Activated CD8-positive, alpha-beta memory T cell treated with anti-CD3 and anti-CD28 coated beads for 4 hours (primary cell): ENCODE data around the gene LDB1.

Experiments used
- DNase-seq, 2 donors: peaks; one replicate each; pipeline ENCODE4 v3.0.0-alpha.2; 2020; ENCODE audit warnings: low read depth in 2 of 2

Gene LDB1, protein sequence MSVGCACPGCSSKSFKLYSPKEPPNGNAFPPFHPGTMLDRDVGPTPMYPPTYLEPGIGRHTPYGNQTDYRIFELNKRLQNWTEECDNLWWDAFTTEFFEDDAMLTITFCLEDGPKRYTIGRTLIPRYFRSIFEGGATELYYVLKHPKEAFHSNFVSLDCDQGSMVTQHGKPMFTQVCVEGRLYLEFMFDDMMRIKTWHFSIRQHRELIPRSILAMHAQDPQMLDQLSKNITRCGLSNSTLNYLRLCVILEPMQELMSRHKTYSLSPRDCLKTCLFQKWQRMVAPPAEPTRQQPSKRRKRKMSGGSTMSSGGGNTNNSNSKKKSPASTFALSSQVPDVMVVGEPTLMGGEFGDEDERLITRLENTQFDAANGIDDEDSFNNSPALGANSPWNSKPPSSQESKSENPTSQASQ

DNA sequence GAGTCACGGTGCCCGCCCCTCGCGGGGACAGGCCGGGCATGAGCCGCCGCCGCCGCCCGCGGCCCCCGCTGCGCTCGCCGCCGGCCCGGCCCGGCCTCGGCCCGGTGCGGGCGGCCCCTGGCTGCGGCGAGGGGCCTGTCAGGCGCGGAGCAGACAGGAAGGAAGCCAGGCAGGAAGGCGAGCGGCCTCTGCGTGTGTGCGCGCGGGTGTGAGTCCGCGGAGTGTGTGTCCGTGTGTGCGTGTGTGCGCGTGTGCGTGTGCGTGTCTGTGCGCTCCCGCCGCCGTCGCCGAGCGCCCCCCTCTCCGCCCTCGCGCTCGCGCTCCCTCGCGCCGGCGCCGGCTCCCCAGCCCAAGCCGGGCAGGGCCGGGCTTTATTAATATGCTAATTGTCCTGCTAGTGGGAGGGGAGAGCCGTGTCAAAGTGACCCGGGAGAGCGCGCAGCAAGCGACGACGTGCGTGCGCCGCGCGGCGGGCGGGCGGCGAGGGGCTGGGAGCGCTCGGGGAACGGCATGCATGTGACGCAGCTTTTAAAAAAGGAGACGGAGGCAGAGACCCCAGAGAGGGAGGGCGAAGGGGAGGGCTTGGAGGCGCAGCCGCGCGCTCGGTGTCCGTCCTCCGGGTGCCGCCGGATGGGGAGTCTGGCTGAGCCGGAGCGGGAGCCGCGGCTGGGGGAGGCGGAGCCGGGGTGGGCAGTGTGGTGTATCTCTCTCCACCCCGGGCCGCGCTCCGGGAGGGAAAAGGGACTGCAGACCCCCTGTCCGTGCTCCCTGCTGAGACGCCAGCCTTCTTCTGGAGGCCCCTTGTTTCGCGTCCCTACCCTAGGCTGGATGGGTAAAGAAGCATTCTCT lies at the start of gene LDB1:
LDB1 (minus strand) TSS at position 227 of the 849 bp plus-strand sequence. CDS start 258 bp downstream, outside the sequence.
- peak in 1 of 2 donors; percentile 37 for DNase-seq

DNA sequence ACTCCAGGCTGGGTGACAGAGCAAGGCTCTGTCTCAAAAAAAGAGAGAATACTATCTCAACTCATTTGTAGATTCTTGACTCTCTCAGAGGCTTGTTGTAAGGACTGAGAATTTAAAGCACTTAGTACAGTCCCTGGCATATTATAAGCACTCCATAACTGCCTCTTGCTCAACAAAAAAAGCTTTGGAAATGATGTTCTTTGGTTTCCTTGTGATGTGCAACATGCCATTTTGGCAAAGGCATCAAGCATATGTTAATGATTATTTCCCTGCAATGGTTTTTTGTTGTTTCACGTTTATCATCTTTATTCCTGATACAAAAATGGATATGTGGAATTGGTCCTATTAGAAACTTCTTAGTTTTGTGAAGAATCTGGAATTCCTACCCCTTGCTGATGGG lies 47.7 kb upstream of the LDB1 start:
- DNase-seq = no peak

DNA sequence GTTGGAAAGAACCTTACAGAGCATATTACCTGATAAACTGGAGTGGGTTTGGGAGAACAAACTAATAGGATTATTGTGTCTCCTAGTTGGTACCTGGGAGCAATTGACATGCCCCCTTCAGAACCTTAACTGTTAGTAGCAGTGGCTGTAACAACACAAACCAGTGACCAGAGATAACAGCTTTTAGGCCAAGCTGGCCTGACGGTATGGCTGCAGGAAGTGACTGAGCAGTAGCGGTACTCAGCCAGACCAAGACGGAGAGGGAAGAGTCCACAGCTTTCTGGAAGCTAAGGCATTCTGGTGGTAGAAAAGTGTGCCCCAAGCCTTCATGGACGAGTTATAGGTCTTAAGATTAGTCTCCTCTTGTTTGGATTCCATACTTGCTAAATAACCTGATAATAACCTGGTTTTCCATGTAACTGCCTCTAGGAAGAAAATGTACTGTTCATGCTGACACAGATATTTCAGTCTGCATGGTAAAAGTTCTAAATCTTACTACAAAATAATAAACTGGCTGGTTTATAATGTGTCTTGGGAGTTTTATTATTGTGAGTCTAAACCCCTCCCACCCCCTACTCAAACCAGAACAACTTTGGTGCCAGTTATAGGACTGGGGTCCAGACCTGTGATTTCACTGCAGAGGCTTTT lies 43.3 kb upstream of the LDB1 start:
- no peak for DNase-seq

DNA sequence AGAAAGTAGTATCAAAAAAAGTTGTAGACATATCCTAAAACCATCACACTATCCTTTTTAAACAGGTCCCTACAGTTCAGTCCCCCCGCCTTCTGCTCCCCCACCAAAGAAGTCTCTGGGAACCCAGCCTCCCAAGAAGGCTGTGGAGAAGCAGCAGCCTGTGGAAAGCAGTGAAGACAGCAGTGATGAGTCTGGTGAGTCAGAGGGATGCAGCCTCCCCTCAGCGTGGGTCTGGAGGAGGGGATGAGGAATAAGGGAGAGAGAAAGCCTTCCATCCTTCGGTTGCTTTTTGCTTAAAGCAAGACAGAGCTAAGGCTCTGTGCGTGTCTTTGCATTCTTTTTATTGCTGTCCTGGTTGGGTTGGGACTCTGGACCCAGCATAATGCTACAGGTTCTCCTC lies 39.7 kb upstream of the LDB1 start:
- no peak for DNase-seq

DNA sequence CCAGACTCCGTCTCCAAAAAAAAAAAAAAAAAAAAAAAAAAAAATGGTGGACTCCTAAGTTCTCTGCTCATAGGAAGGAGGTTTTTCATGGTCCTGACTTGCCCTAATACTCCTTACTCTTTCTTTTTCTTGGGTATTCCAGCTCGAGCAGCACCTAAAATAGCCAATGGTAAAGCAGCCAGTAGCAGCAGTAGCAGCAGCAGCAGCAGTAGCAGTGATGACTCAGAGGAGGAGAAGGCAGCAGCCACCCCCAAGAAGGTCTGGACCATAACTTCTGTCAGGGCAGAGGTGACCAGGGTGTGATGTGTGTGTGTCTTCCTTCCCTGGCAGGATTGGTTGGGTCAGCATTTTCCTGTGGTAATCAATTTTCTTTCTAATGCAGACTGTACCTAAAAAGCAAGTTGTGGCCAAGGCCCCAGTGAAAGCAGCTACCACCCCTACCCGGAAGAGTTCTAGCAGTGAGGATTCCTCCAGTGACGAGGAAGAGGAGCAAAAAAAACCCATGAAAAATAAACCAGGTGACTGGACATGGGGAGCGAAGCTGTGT lies 39.0 kb upstream of the LDB1 start:
- DNase-seq = no peak

DNA sequence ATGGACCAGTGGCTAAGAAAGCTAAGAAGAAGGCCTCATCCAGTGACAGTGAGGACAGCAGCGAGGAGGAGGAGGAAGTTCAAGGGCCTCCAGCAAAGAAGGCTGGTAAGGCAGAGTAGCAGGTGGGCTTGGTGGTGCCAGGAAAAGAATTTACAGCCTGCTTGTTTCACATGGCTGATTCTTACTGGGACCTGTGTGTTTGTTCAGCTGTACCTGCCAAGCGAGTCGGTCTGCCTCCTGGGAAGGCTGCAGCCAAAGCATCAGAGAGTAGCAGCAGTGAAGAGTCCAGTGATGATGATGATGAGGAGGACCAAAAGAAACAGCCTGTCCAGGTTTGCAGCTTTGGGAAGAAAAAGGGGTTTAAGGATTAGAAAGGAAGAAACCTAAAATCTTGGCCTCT lies 37.1 kb upstream of the LDB1 start:
- DNase-seq = no peak

DNA sequence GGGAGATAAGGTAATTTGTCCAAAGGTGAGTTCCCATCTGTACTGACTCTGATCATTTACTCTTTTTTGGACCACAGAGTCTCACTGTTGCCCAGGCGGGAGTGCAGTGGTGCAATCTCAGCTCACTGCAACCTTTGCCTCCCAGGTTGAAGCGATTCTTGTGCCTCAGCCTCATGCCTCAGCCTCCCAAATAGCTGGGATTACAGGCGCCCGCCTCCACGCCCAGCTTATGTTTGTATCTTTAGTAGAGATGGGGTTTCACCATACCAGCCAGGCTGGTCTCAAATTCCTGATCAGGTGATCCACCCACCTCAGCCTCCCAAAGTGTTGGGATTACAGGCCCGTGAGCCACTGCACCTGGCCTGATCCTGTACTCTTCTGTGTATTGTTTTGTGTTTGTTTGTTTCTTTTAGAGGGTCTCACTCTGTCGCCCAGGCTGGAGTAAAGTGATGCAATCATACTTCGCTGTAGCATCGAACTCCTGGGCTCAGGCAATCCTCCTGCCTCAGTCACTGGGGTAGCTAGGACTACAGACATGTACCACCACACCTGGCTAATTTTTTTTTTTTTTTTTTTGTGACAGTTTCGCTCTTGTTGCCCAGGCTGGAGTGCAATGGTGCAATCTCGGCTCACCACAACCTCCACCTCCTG lies 34.4 kb upstream of the LDB1 start:
- DNase-seq = no peak

DNA sequence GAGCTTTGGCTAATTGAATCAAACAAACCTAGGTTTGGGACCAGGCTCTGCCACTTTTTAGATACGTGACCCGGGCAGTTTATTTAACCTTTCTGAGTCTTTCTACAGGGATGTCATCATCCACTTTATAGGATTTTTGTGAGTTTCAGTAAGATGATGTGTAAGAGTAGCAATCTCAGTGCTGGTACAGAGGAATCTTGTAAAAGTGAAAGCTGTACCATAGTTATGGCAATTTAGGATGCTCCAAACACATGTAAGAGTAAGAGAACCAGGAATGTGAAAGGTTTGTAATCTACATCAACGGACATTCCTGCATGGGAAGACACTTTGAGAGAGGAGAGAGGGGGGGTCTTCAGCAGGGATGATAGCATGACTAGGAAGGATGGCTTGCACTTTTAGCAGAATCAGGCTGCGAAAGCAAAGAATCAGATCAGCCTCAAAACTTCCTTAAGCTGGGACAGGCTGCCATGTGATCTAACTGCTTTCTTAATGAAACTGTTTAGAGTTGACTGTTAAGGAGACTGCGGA lies 33.0 kb upstream of the LDB1 start:
- no peak for DNase-seq

DNA sequence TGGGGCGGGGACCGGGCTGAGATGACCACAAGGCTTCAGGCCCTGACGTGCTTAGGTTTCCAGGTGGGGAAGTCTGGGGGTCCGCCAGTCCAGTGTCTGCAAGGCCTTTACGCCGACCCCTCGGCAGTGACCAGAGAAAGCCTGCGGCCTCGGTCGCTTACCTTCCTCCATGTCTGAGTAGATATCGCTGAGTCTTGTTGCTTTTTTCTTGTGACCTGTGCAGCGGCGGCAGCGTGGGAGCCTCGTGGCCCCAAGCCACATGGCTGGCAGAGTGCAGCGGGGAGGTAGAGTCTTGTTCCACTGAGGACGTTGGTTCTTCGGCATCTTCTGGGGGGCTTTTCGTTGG lies 32.4 kb upstream of the LDB1 start:
- peak; percentile 22 to 32 for DNase-seq

DNA sequence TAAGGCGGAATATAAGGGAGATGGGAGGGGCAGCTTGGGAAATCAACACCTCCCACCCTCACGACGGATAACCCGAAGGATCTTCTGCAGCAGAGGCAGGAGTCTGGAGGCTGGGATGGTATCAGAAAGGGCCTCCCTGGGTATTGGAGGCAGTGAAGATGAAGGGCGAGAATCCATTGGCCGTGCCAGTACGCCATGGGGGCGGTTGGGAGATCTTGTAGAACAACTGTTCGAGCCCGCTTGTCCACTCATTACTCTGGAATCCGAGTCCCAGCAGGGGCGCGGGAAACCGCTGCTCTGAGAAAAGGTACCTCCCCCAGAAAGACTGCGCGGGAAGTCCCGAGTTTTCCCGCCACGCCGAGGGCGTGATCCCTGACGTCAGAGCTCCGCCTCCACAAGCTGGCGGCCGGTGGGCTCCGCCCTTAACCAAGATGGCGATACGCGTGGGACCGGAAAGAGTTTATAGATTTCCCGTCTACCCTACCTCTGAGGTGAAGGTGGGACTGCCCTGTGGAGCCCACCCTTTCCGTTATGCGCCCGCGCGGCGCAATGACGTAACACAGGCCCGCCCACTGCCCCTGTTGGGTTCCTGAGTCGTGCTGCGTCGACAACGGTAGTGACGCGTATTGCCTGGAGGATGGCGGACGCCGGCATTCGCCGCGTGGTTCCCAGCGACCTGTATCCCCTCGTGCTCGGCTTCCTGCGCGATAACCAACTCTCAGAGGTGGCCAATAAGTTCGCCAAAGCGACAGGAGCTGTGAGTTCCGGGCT lies 31.8 kb upstream of the LDB1 start, which contains the start of gene NOLC1:
NOLC1 (plus strand) TSS at position 616 of the 771 bp plus-strand sequence; CDS start at position 638, 22 bp downstream.
- peak; percentile 99 for DNase-seq

DNA sequence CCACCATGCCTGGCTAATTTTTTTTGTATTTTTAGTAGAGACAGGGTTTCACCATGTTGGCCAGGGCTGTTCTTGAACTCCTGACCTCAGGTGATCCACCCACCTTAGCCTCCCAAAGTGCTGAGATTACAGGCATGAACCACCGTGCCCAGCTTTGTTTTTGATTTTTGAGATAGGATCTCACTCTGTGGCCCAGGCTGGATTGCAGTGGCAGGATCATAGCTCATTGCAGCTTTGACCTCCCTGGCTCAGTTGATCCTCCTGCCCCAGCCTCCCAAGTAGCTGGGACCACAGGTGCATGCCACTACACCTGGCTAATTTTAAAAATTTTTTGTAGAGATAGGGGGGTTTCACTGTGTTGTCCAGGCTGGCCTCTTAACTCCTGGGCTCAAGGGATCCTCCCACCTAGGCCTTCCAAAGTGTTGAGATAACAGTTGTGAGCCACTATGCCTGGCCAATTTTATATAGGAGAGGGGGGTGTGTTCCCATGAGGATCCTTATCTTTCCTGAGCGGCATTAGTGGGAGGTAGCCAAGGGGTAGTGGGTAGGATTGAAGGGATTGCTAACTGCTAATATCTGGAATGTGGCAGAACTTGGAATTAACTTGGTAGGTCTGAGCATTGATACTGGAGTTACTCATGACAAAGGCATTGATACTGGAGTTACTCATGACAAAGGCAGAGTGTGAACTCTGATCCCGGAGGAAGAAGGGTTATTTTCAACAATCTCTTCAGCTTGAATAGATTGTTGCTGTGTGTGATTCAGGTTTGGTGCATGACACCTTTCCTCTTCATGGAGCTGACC lies 31.0 kb upstream of the LDB1 start:
- no peak for DNase-seq

DNA sequence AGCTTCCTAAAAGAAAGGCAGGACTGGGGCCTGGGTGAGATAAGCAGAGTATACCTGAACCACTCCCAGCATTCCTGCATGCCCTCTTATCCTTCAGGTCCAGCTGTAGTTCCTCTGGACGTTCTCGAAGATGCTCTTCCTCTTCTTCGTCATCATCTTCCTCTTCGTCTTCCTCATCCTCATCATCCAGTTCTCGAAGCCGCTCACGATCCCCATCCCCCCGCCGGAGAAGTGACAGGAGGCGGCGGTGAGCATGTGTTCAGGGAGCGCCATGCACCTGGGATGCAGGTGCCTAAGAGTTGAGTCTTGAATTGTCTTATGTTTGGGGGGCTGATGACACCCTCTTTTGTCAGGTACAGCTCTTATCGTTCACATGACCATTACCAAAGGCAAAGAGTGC lies 28.1 kb upstream of the LDB1 start:
- DNase-seq = no peak

DNA sequence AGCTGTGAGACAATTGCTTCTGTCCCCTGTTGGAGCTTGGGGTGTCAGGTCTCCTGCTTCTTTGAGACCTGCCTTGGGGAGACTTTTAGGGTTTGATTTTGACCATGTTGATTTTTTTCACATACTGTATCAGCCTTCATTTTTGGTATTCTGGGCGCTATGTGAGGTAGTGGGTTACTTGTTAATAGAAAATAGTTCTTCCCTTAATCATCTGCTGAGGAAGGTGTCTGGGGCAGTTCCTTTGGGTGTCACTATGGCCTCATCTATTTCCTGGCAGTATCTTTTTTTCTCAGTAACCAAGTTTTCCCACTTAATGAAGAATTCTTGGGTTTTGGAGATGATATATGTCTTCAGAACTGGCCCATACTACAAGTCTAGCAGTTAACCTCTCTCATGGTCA lies 27.4 kb upstream of the LDB1 start:
- no peak for DNase-seq

DNA sequence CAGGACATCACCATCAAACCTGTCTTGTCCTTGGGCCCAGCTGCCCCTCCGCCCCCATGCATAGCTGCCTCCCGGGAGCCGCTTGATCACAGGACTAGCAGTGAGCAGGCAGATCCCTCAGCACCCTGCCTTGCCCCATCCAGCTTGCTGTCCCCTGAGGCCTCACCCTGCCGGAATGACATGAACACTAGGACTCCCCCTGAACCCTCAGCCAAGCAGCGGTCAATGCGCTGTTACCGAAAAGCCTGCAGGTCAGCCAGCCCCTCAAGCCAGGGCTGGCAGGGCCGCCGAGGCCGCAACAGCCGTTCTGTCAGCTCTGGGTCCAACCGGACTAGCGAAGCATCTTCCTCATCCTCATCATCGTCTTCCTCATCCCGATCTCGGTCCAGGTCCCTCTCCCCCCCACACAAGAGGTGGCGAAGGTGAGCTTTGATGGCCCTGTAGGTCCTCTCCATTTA lies 26.8 kb upstream of the LDB1 start:
- DNase-seq = no peak

DNA sequence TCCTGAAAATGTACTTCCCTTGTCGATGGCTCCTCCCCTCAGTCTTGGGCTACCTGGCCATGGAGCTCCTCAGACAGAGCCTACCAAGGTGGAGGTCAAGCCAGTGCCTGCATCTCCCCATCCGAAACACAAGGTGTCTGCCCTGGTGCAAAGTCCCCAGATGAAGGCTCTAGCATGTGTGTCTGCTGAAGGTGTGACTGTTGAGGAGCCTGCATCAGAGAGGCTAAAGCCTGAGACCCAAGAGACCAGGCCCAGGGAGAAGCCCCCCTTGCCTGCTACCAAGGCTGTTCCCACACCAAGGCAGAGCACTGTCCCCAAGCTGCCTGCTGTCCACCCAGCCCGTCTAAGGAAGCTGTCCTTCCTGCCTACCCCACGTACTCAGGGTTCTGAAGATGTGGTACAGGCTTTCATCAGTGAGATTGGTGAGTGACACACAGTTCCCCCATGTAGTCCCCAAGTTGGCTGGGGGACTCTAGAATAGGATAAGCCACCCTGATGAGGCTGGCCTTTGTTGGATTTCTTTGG lies 21.5 kb upstream of the LDB1 start:
- DNase-seq = no peak

DNA sequence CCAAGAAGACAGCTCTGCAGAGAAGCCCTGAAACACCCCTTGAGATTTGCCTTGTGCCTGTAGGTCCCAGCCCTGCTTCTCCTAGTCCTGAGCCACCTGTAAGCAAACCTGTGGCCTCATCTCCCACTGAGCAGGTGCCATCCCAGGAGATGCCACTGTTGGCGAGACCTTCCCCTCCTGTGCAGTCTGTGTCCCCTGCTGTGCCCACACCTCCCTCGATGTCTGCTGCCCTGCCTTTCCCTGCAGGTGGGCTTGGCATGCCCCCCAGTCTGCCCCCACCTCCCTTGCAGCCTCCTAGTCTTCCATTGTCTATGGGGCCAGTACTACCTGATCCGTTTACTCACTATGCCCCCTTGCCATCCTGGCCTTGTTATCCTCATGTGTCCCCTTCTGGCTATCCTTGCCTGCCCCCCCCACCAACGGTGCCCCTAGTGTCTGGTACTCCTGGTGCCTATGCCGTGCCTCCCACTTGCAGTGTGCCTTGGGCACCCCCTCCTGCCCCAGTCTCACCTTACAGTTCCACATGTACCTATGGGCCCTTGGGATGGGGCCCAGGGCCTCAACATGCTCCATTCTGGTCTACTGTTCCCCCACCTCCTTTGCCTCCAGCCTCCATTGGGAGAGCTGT lies 20.9 kb upstream of the LDB1 start:
- DNase-seq = no peak

DNA sequence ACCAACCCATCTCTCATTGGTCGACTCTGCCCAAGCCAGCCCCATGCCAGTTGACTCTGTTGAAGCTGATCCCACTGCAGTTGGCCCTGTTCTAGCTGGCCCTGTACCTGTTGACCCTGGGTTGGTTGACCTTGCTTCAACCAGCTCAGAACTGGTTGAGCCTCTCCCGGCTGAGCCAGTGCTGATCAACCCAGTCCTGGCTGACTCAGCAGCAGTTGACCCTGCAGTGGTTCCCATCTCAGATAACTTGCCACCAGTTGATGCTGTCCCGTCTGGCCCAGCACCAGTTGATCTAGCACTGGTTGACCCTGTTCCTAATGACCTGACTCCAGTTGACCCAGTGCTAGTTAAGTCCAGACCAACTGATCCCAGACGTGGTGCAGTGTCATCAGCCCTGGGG lies 20.1 kb upstream of the LDB1 start:
- no peak for DNase-seq

DNA sequence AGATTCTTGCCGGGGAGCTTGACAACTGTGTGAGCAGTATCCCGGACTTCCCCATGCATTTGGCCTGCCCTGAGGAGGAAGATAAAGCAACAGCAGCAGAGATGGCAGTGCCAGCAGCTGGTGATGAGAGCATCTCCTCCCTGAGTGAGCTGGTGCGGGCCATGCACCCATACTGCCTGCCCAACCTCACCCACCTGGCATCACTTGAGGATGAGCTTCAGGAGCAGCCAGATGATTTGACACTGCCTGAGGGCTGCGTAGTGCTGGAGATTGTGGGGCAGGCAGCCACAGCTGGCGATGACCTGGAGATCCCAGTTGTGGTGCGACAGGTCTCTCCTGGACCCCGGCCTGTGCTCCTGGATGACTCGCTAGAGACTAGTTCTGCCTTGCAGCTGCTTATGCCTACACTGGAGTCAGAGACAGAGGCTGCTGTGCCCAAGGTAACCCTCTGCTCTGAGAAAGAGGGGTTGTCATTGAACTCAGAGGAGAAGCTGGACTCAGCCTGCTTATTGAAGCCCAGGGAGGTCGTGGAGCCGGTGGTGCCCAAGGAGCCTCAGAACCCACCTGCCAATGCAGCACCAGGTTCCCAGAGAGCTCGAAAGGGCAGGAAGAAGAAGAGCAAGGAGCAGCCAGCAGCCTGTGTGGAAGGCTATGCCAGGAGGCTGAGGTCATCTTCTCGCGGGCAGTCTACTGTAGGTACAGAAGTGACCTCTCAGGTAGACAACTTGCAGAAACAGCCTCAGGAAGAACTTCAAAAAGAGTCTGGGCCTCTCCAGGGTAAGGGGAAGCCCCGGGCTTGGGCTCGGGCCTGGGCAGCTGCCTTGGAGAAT lies 19.3 kb upstream of the LDB1 start:
- DNase-seq = no peak
